ENCODE measurements around the gene EFCAB5.
"Not testable (repeated sequence)": the region's sequence is repeated elsewhere in the genome, so short reads cannot be mapped to it uniquely, and the experiment has no call there.

DNA sequence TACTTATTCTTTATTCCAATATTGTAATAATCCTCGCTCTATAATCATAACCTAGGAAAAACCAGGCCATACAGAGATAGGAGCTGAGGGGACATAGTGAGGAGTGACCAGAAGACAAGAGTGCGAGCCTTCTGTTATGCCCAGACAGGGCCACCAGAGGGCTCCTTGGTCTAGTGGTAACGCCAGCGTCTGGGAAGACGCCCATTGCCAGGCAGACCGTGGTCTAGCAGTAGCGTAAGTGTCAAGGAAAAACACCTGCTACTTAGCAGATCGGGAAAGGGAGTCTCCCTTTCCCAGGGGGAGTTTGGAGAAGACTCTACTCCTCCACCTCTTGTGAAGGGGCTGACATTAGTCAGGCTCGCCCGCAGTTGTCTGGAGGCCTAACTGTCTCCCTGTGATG, 70.5 kb downstream of the EFCAB5 start:
- TF ChIP-seq, protein P1, sequence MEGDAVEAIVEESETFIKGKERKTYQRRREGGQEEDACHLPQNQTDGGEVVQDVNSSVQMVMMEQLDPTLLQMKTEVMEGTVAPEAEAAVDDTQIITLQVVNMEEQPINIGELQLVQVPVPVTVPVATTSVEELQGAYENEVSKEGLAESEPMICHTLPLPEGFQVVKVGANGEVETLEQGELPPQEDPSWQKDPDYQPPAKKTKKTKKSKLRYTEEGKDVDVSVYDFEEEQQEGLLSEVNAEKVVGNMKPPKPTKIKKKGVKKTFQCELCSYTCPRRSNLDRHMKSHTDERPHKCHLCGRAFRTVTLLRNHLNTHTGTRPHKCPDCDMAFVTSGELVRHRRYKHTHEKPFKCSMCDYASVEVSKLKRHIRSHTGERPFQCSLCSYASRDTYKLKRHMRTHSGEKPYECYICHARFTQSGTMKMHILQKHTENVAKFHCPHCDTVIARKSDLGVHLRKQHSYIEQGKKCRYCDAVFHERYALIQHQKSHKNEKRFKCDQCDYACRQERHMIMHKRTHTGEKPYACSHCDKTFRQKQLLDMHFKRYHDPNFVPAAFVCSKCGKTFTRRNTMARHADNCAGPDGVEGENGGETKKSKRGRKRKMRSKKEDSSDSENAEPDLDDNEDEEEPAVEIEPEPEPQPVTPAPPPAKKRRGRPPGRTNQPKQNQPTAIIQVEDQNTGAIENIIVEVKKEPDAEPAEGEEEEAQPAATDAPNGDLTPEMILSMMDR (IDR thresholded peaks at IDR 0.05) = peak; percentile 17; the same call in 1 of the 2 replicates
- TF ChIP-seq, protein P2, sequence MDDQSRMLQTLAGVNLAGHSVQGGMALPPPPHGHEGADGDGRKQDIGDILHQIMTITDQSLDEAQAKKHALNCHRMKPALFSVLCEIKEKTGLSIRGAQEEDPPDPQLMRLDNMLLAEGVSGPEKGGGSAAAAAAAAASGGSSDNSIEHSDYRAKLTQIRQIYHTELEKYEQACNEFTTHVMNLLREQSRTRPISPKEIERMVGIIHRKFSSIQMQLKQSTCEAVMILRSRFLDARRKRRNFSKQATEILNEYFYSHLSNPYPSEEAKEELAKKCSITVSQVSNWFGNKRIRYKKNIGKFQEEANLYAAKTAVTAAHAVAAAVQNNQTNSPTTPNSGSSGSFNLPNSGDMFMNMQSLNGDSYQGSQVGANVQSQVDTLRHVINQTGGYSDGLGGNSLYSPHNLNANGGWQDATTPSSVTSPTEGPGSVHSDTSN (IDR thresholded peaks at IDR 0.05) = not testable (repeated sequence)
- not testable (repeated sequence) for TF ChIP-seq ELF1 (IDR thresholded peaks at IDR 0.05); EP300 (IDR thresholded peaks at IDR 0.05; ENCODE audit: borderline replicate concordance in 1 of 2, low read depth in 1 of 2, low read length in 1 of 2); TAF1 (IDR thresholded peaks at IDR 0.05; ENCODE audit: borderline replicate concordance, low read depth, low read length); POLR2AphosphoS5 (IDR thresholded peaks at IDR 0.05; ENCODE audit: low read depth, low read length); SIN3A (IDR thresholded peaks at IDR 0.05; ENCODE audit: borderline replicate concordance, low read depth, low read length); FOXM1 (IDR thresholded peaks at IDR 0.05; ENCODE audit: low read depth); NRF1 (IDR thresholded peaks at IDR 0.05; ENCODE audit: low read depth, low read length); FOSL2 (IDR thresholded peaks at IDR 0.05; ENCODE audit: borderline replicate concordance, low read depth); JUND (IDR thresholded peaks at IDR 0.05)
- TF ChIP-seq, protein P3, sequence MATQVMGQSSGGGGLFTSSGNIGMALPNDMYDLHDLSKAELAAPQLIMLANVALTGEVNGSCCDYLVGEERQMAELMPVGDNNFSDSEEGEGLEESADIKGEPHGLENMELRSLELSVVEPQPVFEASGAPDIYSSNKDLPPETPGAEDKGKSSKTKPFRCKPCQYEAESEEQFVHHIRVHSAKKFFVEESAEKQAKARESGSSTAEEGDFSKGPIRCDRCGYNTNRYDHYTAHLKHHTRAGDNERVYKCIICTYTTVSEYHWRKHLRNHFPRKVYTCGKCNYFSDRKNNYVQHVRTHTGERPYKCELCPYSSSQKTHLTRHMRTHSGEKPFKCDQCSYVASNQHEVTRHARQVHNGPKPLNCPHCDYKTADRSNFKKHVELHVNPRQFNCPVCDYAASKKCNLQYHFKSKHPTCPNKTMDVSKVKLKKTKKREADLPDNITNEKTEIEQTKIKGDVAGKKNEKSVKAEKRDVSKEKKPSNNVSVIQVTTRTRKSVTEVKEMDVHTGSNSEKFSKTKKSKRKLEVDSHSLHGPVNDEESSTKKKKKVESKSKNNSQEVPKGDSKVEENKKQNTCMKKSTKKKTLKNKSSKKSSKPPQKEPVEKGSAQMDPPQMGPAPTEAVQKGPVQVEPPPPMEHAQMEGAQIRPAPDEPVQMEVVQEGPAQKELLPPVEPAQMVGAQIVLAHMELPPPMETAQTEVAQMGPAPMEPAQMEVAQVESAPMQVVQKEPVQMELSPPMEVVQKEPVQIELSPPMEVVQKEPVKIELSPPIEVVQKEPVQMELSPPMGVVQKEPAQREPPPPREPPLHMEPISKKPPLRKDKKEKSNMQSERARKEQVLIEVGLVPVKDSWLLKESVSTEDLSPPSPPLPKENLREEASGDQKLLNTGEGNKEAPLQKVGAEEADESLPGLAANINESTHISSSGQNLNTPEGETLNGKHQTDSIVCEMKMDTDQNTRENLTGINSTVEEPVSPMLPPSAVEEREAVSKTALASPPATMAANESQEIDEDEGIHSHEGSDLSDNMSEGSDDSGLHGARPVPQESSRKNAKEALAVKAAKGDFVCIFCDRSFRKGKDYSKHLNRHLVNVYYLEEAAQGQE (IDR thresholded peaks at IDR 0.05; ENCODE audit: low read depth, low read length) = not testable (repeated sequence)
- TF ChIP-seq, protein P4, sequence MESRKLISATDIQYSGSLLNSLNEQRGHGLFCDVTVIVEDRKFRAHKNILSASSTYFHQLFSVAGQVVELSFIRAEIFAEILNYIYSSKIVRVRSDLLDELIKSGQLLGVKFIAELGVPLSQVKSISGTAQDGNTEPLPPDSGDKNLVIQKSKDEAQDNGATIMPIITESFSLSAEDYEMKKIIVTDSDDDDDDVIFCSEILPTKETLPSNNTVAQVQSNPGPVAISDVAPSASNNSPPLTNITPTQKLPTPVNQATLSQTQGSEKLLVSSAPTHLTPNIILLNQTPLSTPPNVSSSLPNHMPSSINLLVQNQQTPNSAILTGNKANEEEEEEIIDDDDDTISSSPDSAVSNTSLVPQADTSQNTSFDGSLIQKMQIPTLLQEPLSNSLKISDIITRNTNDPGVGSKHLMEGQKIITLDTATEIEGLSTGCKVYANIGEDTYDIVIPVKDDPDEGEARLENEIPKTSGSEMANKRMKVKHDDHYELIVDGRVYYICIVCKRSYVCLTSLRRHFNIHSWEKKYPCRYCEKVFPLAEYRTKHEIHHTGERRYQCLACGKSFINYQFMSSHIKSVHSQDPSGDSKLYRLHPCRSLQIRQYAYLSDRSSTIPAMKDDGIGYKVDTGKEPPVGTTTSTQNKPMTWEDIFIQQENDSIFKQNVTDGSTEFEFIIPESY (IDR thresholded peaks at IDR 0.05; ENCODE audit: borderline replicate concordance, low read depth) = not testable (repeated sequence)
- TF ChIP-seq, protein P5, sequence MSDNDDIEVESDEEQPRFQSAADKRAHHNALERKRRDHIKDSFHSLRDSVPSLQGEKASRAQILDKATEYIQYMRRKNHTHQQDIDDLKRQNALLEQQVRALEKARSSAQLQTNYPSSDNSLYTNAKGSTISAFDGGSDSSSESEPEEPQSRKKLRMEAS (IDR thresholded peaks at IDR 0.05; ENCODE audit: low read depth) = not testable (repeated sequence)
